Fibroblast of skin of abdomen (primary cell): ENCODE results near the gene NUDC.

ENCODE experiments used
- DNase-seq: peaks from one replicate; pipeline ENCODE4 v3.0.0-alpha.2; 2013

NUDC gene

DNA sequence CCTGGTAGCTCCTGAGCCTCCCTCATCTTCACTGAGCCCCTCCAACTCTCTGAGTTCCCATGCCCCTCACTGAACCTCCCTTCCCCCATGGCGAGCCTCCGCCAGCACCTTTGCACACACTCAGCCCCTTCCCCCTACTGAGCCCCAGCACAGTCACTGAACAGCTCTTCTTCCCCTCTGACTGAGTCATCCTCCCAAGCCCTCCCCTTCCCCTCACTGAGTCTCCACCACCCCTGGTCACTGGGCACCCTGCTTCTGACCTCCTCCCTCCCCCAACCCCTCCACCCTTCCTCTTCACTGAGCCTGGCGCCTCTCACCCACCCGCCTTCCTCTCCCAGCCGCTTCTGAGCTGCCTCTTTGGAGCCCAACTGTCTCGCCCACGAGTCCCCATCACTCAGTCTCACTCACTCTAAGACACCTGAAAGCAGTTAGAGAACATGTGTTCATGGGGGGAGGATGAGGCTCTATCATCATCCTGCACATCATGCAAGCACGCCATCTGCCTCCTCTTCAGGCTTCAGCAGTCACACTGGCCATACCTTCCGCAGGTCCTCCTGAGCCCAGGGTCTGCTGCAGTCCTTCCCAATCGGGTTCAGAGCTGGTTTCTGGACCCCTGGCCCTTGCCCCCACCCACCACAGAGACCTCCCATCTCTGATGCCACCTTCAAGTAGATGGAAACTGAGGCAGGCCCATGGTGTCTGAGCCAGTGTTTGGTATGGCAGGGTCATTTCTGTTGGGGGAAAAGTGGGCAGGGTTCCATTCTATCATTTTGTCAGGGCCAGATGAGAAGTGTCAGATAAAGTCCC is 70.0 kb downstream of the NUDC start:
- DNase-seq, result peak; percentile 89

DNA sequence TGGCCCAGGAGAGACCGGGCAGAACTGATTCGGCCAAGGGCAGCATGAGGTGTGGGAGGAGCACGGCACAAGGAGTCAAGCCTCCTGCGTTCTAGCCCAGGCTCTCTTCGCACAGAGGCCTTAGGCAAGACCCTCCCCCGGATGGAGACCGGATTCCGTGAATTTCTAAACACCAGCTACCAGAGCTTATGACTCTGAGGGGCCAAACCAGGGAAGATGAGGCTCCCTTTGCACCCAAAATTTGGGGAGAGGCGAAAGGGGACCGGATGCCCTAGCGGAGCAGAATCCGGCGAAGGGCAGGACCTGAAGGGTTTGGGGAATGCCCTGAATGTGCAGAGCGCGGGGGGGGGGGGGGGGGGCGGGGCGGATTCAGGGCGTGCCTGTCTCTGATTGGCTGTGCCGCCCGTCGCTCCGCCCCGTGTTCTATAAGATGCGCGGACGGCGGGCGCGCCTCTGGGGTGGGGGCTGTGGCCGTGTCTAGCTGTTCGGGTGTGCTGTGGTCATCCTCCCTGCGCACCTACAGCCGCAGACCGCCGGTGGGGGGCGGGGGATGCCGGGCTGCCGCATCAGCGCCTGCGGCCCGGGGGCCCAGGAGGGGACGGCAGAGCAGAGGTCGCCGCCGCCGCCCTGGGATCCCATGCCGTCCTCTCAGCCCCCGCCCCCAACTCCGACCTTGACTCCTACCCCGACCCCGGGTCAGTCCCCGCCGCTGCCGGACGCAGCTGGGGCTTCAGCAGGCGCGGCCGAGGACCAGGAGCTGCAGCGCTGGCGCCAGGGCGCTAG is 71.9 kb downstream of the NUDC start, which contains the start of gene TRNP1:
Gene TRNP1, plus strand, starts transcription at position 456 of the 783 bp plus-strand sequence. Its CDS starts 95 bp downstream, at position 551.
- DNase-seq, result peak; percentile 80

DNA sequence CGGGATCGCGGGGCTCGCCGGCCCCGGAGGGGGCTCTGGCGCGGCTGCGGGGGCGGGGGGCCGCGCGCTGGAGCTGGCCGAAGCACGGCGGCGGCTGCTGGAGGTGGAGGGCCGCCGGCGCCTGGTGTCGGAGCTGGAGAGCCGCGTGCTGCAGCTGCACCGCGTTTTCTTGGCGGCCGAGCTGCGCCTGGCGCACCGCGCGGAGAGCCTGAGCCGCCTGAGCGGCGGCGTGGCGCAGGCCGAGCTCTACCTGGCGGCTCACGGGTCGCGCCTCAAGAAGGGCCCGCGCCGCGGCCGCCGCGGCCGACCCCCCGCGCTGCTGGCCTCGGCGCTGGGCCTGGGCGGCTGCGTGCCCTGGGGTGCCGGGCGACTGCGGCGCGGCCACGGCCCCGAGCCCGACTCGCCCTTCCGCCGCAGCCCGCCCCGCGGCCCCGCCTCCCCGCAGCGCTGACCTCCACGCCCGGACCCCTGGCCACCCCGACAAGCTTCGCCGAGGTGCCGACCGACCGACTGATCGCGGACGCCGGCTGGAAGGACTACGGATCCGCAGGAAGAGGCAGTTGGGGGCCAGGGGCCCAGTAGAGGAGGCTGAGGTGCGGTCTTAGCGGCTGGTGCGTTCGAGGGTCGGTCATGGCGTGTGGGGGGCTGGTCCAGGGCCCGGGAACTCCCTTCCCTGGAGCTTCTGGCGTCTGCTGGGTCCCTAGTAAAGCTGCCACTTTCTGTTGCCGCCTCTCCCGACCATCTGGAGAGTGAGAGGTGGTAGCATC is 72.7 kb downstream of the NUDC start:
- DNase-seq, result no peak

DNA sequence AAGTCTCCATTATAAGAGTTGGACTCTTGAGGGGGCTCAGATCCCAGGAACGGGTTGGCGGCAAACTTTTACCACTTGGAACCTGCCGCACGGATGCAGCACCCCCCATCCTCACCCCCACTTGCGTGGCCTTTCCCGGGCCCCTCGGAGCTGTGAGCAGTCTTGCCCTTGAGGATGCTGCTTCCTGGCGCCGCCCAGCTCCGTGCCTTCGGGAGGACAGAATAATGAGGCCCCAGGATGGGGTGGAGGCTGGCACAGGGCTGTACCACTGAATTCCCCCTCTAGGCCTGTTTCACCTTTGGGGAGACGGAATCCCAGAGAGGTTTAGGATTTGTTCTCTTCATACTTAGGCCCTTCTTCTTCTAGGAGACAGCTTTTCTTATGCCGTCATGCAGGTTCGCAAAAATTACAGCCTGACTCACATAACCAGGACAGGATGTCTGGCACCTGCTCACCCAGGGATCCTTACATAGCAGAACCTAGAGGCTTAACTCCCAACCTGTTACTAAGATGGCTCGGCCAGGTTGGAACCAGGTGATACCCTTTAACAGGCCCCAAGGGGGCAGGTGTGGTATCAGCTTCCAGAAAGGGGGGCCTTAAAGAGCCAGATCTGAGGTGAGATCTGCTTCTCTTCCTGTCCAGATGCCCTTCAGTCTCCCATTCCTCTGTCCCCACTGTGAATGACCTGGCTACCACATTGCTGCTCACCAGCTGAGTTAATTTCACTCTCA is 73.4 kb downstream of the NUDC start:
- no peak for DNase-seq

DNA sequence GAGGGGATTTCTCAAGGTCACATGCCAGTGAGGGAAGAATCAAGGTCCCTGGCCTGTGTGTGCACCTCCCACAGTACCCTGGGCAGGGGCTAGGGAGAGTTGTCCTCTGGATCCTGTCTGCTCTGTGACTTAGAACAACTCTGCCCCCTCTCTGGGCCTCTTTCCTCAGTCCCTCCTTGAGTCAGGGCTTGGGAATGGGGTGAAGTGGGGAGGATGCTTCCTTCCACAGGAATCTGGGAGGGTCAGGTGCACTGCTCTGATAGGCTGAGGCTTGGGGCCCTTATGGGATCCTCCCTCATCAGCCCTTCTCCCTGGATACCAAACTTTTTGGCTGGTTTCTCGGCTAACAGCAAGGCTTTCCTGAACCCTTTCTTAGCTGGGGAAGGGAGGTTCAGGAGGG is 74.5 kb downstream of the NUDC start:
- DNase-seq, result peak; percentile 49
